ENCODE measurements around the gene FGD4. TPM values are rescaled to one million over a fixed set of nuclear protein-coding genes. Genes with fewer than 3 reads are reported as not detected.
A peak's percentile ranks its signal among the peaks of the same experiment; 100 is the strongest.

FGD4 gene
- total RNA-seq, 1 experiment from 2014 or later: 8.1 TPM

GRCh38 chr12:32455607-32456071 is 56.3 kb downstream of the FGD4 start:
- DNase-seq (ENCODE audit: low read depth): peak; percentile 83

- no peak for DNase-seq (ENCODE audit: low read depth)
Observed at GRCh38 chr12:32457251-32458025, 58.1 kb downstream of the FGD4 start.

GRCh38 chr12:32460638-32461037 is 61.3 kb downstream of the FGD4 start:
- DNase-seq (ENCODE audit: low read depth): no peak

GRCh38 chr12:32462908-32463307 is 63.5 kb downstream of the FGD4 start:
- DNase-seq (ENCODE audit: low read depth): no peak

- no peak for DNase-seq (ENCODE audit: low read depth)
Observed at GRCh38 chr12:32466187-32466586, 66.8 kb downstream of the FGD4 start.

- DNase-seq (ENCODE audit: low read depth): peak; percentile 79
Observed at GRCh38 chr12:32466986-32467711, 67.8 kb downstream of the FGD4 start.

- no peak for DNase-seq (ENCODE audit: low read depth)
Observed at GRCh38 chr12:32467959-32468863, 68.9 kb downstream of the FGD4 start.

GRCh38 chr12:32470936-32471470 is 71.6 kb downstream of the FGD4 start:
- no peak for DNase-seq (ENCODE audit: low read depth)

GRCh38 chr12:32471591-32472001 is 72.2 kb downstream of the FGD4 start:
- no peak for DNase-seq (ENCODE audit: low read depth)

- DNase-seq (ENCODE audit: low read depth): no peak
Observed at GRCh38 chr12:32475724-32476123, 76.4 kb downstream of the FGD4 start.

GRCh38 chr12:32476446-32476845 is 77.1 kb downstream of the FGD4 start:
- no peak for DNase-seq (ENCODE audit: low read depth)

- peak; percentile 86 for DNase-seq (ENCODE audit: low read depth)
Observed at GRCh38 chr12:32477714-32478113, 78.4 kb downstream of the FGD4 start.

GRCh38 chr12:32478166-32478565 is 78.8 kb downstream of the FGD4 start:
- DNase-seq (ENCODE audit: low read depth): no peak

- DNase-seq (ENCODE audit: low read depth): no peak
Observed at GRCh38 chr12:32478858-32479725, 79.7 kb downstream of the FGD4 start.

GRCh38 chr12:32482226-32482625 is 82.9 kb downstream of the FGD4 start:
- peak; percentile 19 for DNase-seq (ENCODE audit: low read depth)

GRCh38 chr12:32483499-32483898 is 84.1 kb downstream of the FGD4 start:
- no peak for DNase-seq (ENCODE audit: low read depth)

- no peak for DNase-seq (ENCODE audit: low read depth)
Observed at GRCh38 chr12:32483993-32484392, 84.6 kb downstream of the FGD4 start.

GRCh38 chr12:32486158-32486557 is 86.8 kb downstream of the FGD4 start:
- peak; percentile 5 for DNase-seq (ENCODE audit: low read depth)

GRCh38 chr12:32488132-32488531 is 88.8 kb downstream of the FGD4 start:
- DNase-seq (ENCODE audit: low read depth): no peak

- peak; percentile 34 for DNase-seq (ENCODE audit: low read depth)
Observed at GRCh38 chr12:32489070-32489469, 89.7 kb downstream of the FGD4 start.

- DNase-seq (ENCODE audit: low read depth): no peak
Observed at GRCh38 chr12:32490801-32491200, 91.4 kb downstream of the FGD4 start.

All from LHCN-M2 (cell line).